ENCODE data around the gene SMIM22.

Gene SMIM22

GRCh38 chr16:4832698-4833343, 37.7 kb downstream of the SMIM22 start:
- peaks cover 70% of the 10 kb centered on the region for H3K36me3 ChIP-seq (ENCODE audit: control insufficient read depth, low read depth, low read length)

GRCh38 chr16:4833584-4833983, 38.4 kb downstream of the SMIM22 start:
- H3K4me3 ChIP-seq (ENCODE audit: low read length) = no peak overlapping the region
- no peak overlapping the region for H3K27ac ChIP-seq (ENCODE audit: low read length)
- no peak overlapping the region for H3K9ac ChIP-seq (ENCODE audit: low read length)
- peaks cover 66% of the 10 kb centered on the region for H3K36me3 ChIP-seq (ENCODE audit: control insufficient read depth, low read depth, low read length)
- H3K27me3 ChIP-seq (ENCODE audit: control insufficient read depth, insufficient read depth, low read length) = no peaks in the 10 kb centered on the region
- H3K9me3 ChIP-seq (ENCODE audit: control insufficient read depth, low read depth, low read length) = no peaks in the 10 kb centered on the region
- H3K4me1 ChIP-seq (ENCODE audit: control insufficient read depth, low read depth, low read length) = no peaks in the 10 kb centered on the region

More at GRCh38 chr16:4832698-4833343, 37.7 kb downstream of the SMIM22 start:
- H3K9me3 ChIP-seq (ENCODE audit: control insufficient read depth, low read depth, low read length) = no peaks in the 10 kb centered on the region
- H3K4me3 ChIP-seq (ENCODE audit: low read length) = no peak overlapping the region
- no peaks in the 10 kb centered on the region for H3K27me3 ChIP-seq (ENCODE audit: control insufficient read depth, insufficient read depth, low read length)
- H3K9ac ChIP-seq (ENCODE audit: low read length) = no peak overlapping the region
- no peaks in the 10 kb centered on the region for H3K4me1 ChIP-seq (ENCODE audit: control insufficient read depth, low read depth, low read length)
- no peak overlapping the region for H3K27ac ChIP-seq (ENCODE audit: low read length)

GRCh38 chr16:4836727-4837126, 41.6 kb downstream of the SMIM22 start:
- H3K4me1 ChIP-seq (ENCODE audit: control insufficient read depth, low read depth, low read length) = no peaks in the 10 kb centered on the region
- H3K9ac ChIP-seq (ENCODE audit: low read length) = no peak overlapping the region
- no peak overlapping the region for H3K27ac ChIP-seq (ENCODE audit: low read length)
- H3K9me3 ChIP-seq (ENCODE audit: control insufficient read depth, low read depth, low read length) = no peaks in the 10 kb centered on the region
- no peak overlapping the region for H3K4me3 ChIP-seq (ENCODE audit: low read length)
- peaks cover 69% of the 10 kb centered on the region for H3K36me3 ChIP-seq (ENCODE audit: control insufficient read depth, low read depth, low read length)
- H3K27me3 ChIP-seq (ENCODE audit: control insufficient read depth, insufficient read depth, low read length) = no peaks in the 10 kb centered on the region

- Histone ChIP-seq H3K4me1 (ENCODE audit: control insufficient read depth, low read depth, low read length) (no peaks in the 10 kb centered on the region), H3K4me3 (ENCODE audit: low read length) (no peak overlapping the region), H3K27ac (ENCODE audit: low read length) (no peak overlapping the region), H3K27me3 (ENCODE audit: control insufficient read depth, insufficient read depth, low read length) (no peaks in the 10 kb centered on the region), H3K9me3 (ENCODE audit: control insufficient read depth, low read depth, low read length) (no peaks in the 10 kb centered on the region), H3K36me3 (ENCODE audit: control insufficient read depth, low read depth, low read length) (peaks cover 67% of the 10 kb centered on the region), H3K9ac (ENCODE audit: low read length) (no peak overlapping the region)
Measured at GRCh38 chr16:4837733-4838501, 42.7 kb downstream of the SMIM22 start.

GRCh38 chr16:4839942-4840341, 44.8 kb downstream of the SMIM22 start:
- Histone ChIP-seq H3K9ac (ENCODE audit: low read length) (no peak overlapping the region), H3K4me1 (ENCODE audit: control insufficient read depth, low read depth, low read length) (no peaks in the 10 kb centered on the region), H3K27ac (ENCODE audit: low read length) (no peak overlapping the region), H3K4me3 (ENCODE audit: low read length) (no peak overlapping the region), H3K9me3 (ENCODE audit: control insufficient read depth, low read depth, low read length) (no peaks in the 10 kb centered on the region), H3K36me3 (ENCODE audit: control insufficient read depth, low read depth, low read length) (peaks cover 69% of the 10 kb centered on the region), H3K27me3 (ENCODE audit: control insufficient read depth, insufficient read depth, low read length) (no peaks in the 10 kb centered on the region)

- Histone ChIP-seq H3K9me3 (ENCODE audit: control insufficient read depth, low read depth, low read length) (no peaks in the 10 kb centered on the region), H3K27ac (ENCODE audit: low read length) (no peak overlapping the region), H3K9ac (ENCODE audit: low read length) (no peak overlapping the region), H3K4me3 (ENCODE audit: low read length) (no peak overlapping the region), H3K27me3 (ENCODE audit: control insufficient read depth, insufficient read depth, low read length) (no peaks in the 10 kb centered on the region), H3K4me1 (ENCODE audit: control insufficient read depth, low read depth, low read length) (peaks cover 2% of the 10 kb centered on the region), H3K36me3 (ENCODE audit: control insufficient read depth, low read depth, low read length) (peaks cover 72% of the 10 kb centered on the region)
Measured at GRCh38 chr16:4840984-4841383, 45.8 kb downstream of the SMIM22 start.
